Mammary epithelial cell (primary cell): ENCODE results near the gene MAEA.
"Not testable (repeated sequence)": the region's sequence is repeated elsewhere in the genome, so short reads cannot be mapped to it uniquely, and the experiment has no call there.

Experiments
- CTCF ChIP-seq, 2 donors: IDR thresholded peaks in 1 of 2; conservative IDR thresholded peaks in 1 of 2; 2 replicates each; pipeline ENCODE4 v1.5.1; 2011 to 2012; ENCODE audit warnings: inconsistent platforms in 2 of 2, low read length in 2 of 2, mild to moderate bottlenecking in 2 of 2, control low read depth in 1 of 2, low read depth in 1 of 2; ENCODE audit not compliant: insufficient read depth in 1 of 2; ENCODE audit errors: extremely low read depth in 1 of 2
- EZH2 ChIP-seq: IDR thresholded peaks from 2 replicates; pipeline ENCODE4 v1.6.1; 2012; ENCODE audit warnings: low read length, inconsistent platforms, borderline replicate concordance

- not testable (repeated sequence) for TF ChIP-seq CTCF (conservative IDR thresholded peaks at IDR 0.05 in 1 of 2, IDR thresholded peaks at IDR 0.05 in 1 of 2; ENCODE audit: extremely low read depth in 1 of 2, insufficient read depth in 1 of 2, low read depth in 1 of 2, low read length in 2 of 2); EZH2
Measured at GRCh38 chr4:1292703-1293011, 3.0 kb downstream of the MAEA start.
